Memory B cell (primary cell): ENCODE measurements around the gene MAPKAPK2.
"Not testable (repeated sequence)": the region's sequence is repeated elsewhere in the genome, so short reads cannot be mapped to it uniquely, and the experiment has no call there.

Experiments
- ATAC-seq: fragments of 150-1000 bp; cut with Tn5 transposase; 2 replicates; pipeline ENCODE4 v1.10.0; 2021; ENCODE audit warnings: low read depth, mild to moderate bottlenecking, moderate library complexity
- DNase-seq, 2 donors: peaks; one replicate each; pipeline ENCODE4 v3.0.0; 2022; ENCODE audit warnings: low spot score in 2 of 2
- H3K27ac Mint-ChIP-seq: one replicate; pipeline ENCODE4 v1.8.0; 2022; ENCODE audit warnings: mild to moderate bottlenecking, moderate library complexity, mixed read lengths
- H3K27me3 Mint-ChIP-seq: one replicate; pipeline ENCODE4 v1.8.0; 2022; ENCODE audit warnings: mixed read lengths
- H3K36me3 Mint-ChIP-seq: one replicate; pipeline ENCODE4 v1.8.0; 2022; ENCODE audit warnings: mild to moderate bottlenecking, mixed read lengths
- H3K4me1 Mint-ChIP-seq: one replicate; pipeline ENCODE4 v1.8.0; 2022; ENCODE audit warnings: mixed read lengths
- H3K4me3 Mint-ChIP-seq: one replicate; pipeline ENCODE4 v1.8.0; 2022; ENCODE audit warnings: mild to moderate bottlenecking, moderate library complexity, mixed read lengths
- H3K9me3 Mint-ChIP-seq: one replicate; pipeline ENCODE4 v1.8.0; 2022; ENCODE audit warnings: mixed read lengths

MAPKAPK2 gene

DNA sequence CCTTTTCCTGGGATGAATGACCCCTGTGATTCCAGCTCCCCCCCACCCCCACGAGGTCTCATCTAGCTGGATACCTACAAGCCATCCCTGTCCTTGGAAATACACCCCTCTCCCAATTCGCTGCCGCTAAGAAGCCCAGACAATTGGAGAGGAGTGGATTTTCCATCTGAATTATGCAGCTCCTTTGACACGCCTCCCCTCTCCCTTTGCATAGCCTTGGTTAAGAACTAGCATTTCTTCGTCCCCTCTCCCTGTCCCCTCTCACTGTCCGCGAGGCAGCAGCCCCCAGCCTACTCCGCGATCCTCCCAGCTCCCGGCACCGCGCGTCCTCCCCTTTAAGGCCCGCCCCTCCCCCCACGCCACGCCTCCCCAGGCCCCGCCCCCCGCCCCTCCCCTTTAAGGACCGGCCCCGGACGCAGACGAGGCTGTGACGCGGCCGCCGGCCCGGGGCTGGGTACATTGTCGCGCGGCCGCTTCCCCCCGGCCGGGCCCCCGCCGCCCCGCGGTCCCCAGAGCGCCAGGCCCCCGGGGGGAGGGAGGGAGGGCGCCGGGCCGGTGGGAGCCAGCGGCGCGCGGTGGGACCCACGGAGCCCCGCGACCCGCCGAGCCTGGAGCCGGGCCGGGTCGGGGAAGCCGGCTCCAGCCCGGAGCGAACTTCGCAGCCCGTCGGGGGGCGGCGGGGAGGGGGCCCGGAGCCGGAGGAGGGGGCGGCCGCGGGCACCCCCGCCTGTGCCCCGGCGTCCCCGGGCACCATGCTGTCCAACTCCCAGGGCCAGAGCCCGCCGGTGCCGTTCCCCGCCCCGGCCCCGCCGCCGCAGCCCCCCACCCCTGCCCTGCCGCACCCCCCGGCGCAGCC lies at the start of gene MAPKAPK2:
Gene MAPKAPK2 (plus strand): TSS at position 428 of the 856 bp plus-strand sequence. CDS start 325 bp downstream, at position 753.
- Mint-ChIP-seq H3K36me3 (peaks cover 4% of the 10 kb centered on the region), H3K4me1 (peaks cover 60% of the 10 kb centered on the region), H3K9me3 (no peaks in the 10 kb centered on the region), H3K4me3 (peak within 1 kb of the TSS; percentile 97), H3K27ac (peak within 1 kb of the TSS; percentile 94), H3K27me3 (no peaks in the 10 kb centered on the region)
- ATAC-seq (peak; percentile 75), DNase-seq (peak; percentile 66 to 67)

DNA sequence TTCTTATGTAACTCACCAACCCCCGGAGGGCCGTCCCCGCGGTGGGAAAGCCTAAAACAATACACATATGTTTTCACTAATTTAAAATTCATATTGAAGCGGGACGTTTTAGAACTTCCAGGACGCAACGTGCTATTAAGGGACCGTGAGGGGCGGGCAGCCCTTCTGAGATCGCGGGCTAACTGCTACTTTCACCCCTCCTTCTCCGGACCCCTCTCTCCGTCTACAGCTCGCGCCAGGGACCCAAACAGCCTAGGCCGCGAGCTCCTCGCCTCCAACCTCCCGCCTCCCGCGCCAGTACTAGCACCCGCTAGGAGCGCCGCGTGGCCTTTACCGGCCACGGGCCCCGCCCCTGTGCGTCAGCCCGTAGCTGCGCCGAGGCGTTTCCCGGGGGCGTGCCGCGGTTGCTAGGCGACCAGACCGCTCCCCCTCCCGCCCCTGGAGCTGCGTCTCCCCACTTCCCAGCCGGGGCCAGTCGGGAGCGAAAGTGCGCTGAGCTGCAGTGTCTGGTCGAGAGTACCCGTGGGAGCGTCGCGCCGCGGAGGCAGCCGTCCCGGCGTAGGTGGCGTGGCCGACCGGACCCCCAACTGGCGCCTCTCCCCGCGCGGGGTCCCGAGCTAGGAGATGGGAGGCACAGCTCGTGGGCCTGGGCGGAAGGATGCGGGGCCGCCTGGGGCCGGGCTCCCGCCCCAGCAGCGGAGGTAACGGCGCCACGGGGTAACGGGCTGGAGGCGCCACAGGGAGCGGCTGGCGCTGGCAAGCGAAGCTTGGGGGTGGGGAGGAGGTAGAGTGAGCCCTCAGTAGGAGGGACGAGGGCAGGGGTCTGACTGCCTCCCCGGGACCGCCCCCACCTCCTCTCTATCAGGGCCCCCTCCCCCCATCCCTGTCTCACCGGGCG lies 49.4 kb upstream of the MAPKAPK2 start, which contains the start of gene DYRK3:
Gene DYRK3 (plus strand): TSS at position 457 of the 898 bp plus-strand sequence. CDS start 168 bp downstream, at position 625.
- ATAC-seq (peak; percentile 92), DNase-seq (peak; percentile 74 to 77)
- H3K36me3 Mint-ChIP-seq, result no peaks in the 10 kb centered on the region
- H3K9me3 Mint-ChIP-seq, result no peaks in the 10 kb centered on the region
- H3K4me1 Mint-ChIP-seq, result peaks cover 6% of the 10 kb centered on the region
- peak within 1 kb of the TSS; percentile 89 for H3K27ac Mint-ChIP-seq
- H3K4me3 Mint-ChIP-seq, result peak within 1 kb of the TSS; percentile 86
- no peaks in the 10 kb centered on the region for H3K27me3 Mint-ChIP-seq

DNA sequence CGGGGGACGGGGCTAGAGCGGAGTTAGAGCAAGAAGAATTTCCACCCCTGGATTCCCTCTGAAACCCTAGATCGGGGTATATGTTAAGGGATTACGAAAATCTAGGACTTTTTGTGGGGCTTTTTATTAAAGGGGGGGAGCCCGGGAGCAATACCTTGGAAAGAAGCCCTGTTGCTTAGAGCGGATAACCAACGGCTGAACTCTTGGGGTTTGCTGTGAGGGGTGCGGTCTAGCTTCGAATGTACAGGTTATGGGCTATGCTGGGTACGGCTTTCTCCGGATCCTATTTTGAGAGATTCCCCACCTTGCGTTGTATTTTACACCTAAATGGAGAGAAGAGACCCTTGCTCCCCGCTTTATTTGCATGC lies 48.7 kb upstream of the MAPKAPK2 start:
- no peaks in the 10 kb centered on the region for H3K9me3 Mint-ChIP-seq

DNA sequence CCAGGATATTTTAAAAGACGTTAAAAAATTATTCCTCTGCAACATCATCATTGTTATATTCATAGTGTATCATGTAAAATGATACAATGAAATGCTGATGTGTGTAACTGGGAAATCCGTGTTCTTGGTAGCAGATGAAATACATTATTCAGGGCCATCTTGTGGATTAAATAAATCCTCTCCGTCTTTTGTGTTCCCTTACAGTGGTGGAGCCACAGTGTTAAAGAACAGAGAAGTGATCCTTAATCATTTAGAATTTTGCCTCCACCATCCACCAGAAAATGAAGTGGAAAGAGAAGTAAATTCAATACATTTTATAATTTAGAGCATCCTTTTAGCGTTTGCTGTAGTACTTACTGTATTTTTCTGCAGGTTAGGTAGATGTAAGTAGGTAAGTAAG lies 48.0 kb upstream of the MAPKAPK2 start:
- H3K9me3 Mint-ChIP-seq, result no peaks in the 10 kb centered on the region
- no peak overlapping the region for H3K27ac Mint-ChIP-seq
- DNase-seq, result no peak
- H3K36me3 Mint-ChIP-seq, result no peaks in the 10 kb centered on the region
- H3K4me3 Mint-ChIP-seq, result no peak overlapping the region
- no peak for ATAC-seq
- H3K27me3 Mint-ChIP-seq, result no peaks in the 10 kb centered on the region
- H3K4me1 Mint-ChIP-seq, result peaks cover 6% of the 10 kb centered on the region

More for the DNA sequence above, 48.7 kb upstream of the MAPKAPK2 start:
- ATAC-seq (no peak), DNase-seq (no peak)
- no peaks in the 10 kb centered on the region for H3K36me3 Mint-ChIP-seq
- H3K4me3 Mint-ChIP-seq, result peak overlapping the region; percentile 34
- peaks cover 6% of the 10 kb centered on the region for H3K4me1 Mint-ChIP-seq
- H3K27ac Mint-ChIP-seq, result peak overlapping the region; percentile 89
- H3K27me3 Mint-ChIP-seq, result no peaks in the 10 kb centered on the region

DNA sequence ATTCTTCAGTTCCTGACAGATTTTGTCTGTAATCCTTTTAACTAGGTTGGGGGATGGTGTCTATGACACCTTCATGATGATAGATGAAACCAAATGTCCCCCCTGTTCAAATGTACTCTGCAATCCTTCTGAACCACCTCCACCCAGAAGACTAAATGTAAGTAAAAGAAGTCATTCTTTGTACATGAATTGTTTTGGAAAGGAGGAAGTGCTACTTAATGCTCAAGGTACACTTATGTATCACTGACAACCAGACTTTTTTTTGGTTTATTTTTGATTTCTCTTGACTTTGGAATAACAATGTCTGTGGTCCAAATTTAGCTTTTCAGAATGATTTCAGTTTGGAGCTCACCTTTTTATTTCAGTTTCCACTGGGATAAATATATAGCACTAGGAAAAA lies 47.1 kb upstream of the MAPKAPK2 start:
- H3K4me1 Mint-ChIP-seq, result peaks cover 6% of the 10 kb centered on the region
- no peaks in the 10 kb centered on the region for H3K9me3 Mint-ChIP-seq
- H3K27ac Mint-ChIP-seq, result no peak overlapping the region
- H3K4me3 Mint-ChIP-seq, result no peak overlapping the region
- DNase-seq, result no peak
- no peak for ATAC-seq
- H3K36me3 Mint-ChIP-seq, result no peaks in the 10 kb centered on the region
- peaks cover 2% of the 10 kb centered on the region for H3K27me3 Mint-ChIP-seq

DNA sequence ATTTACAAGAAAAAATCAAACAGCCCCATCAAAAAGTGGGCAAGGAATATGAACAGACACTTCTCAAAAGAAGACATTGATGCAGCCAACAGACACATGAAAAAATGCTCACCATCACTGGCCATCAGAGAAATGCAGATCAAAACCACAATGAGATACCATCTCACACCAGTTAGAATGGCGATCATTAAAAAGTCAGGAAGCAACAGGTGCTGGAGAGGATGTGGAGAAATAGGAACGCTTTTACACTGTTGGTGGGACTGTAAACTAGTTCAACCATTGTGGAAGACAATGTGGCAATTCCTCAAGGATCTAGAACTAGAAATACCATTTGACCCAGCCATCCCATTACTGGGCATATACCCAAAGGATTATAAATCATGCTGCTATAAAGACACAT lies 42.6 kb upstream of the MAPKAPK2 start:
- H3K36me3 Mint-ChIP-seq, H3K4me1 Mint-ChIP-seq, H3K27ac Mint-ChIP-seq, H3K9me3 Mint-ChIP-seq, H3K27me3 Mint-ChIP-seq, H3K4me3 Mint-ChIP-seq, DNase-seq, ATAC-seq: not testable (repeated sequence)

DNA sequence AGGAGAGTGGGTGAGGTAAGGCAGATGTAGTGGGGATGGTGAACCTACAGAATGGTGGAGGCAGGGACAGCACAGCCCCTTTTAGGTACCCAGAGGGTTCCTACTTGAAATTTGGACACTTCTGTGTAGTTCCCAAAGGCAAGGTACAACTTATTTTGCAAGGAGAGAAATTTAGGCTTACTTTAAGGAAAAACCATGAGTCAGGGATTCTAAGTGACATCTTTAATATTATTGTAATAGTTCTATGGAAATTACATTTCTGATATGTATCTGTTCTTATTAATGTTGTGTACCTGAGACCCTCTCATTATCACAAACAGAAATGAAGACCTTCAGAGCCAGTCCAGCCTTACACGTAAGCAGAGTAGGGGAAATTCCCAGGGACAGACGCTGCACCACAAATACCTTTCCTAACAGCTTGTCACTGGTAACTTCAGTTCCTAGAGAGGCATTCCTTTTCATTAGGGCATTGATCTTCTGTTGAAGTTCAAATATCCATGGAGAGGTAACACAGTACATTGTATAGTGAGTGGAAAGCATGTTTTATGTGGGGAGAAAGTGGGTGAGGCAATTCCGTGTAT lies 41.5 kb upstream of the MAPKAPK2 start:
- H3K4me3 Mint-ChIP-seq, result no peak overlapping the region
- DNase-seq (no peak), ATAC-seq (no peak)
- H3K9me3 Mint-ChIP-seq, result no peaks in the 10 kb centered on the region
- no peaks in the 10 kb centered on the region for H3K36me3 Mint-ChIP-seq
- H3K27ac Mint-ChIP-seq, result no peak overlapping the region
- H3K27me3 Mint-ChIP-seq, result peaks cover 4% of the 10 kb centered on the region
- no peaks in the 10 kb centered on the region for H3K4me1 Mint-ChIP-seq

DNA sequence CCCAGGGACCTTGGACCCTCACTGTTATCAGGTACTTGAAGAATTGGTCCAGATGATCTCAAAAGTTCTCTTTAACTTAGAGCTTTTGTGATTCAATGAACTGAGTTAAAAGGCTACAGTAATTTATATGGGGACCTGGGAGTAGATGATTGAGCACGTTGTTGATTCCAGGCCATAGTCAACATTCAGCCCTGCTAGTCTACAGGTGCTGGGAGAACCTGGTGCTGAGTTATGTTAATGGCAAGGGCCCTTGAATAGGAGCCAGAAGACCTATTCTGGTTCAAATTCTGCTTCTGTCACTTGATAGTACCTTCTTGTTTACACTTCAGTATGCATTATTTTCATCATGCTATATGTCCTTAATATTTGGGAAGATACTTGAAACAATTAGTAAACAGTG lies 38.2 kb upstream of the MAPKAPK2 start:
- no peak for ATAC-seq
- peaks cover 4% of the 10 kb centered on the region for H3K27me3 Mint-ChIP-seq
- no peak for DNase-seq
- H3K27ac Mint-ChIP-seq, result no peak overlapping the region
- H3K9me3 Mint-ChIP-seq, result no peaks in the 10 kb centered on the region
- H3K36me3 Mint-ChIP-seq, result no peaks in the 10 kb centered on the region
- H3K4me1 Mint-ChIP-seq, result no peaks in the 10 kb centered on the region
- H3K4me3 Mint-ChIP-seq, result no peak overlapping the region

DNA sequence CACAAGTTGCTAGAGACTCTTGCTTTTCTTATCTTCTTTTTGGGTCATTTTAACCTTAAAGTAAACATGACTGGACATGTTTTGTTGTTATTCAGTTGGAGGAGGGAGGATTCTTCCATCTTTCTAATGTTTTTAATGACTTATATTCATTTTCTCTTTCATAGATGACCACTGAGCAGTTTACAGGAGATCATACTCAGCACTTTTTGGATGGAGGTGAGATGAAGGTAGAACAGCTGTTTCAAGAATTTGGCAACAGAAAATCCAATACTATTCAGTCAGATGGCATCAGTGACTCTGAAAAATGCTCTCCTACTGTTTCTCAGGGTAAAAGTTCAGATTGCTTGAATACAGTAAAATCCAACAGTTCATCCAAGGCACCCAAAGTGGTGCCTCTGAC lies 37.5 kb upstream of the MAPKAPK2 start:
- DNase-seq (no peak), ATAC-seq (no peak)
- H3K27me3 Mint-ChIP-seq, result peaks cover 4% of the 10 kb centered on the region
- no peaks in the 10 kb centered on the region for H3K36me3 Mint-ChIP-seq
- H3K4me1 Mint-ChIP-seq, result no peaks in the 10 kb centered on the region
- H3K4me3 Mint-ChIP-seq, result no peak overlapping the region
- H3K27ac Mint-ChIP-seq, result no peak overlapping the region
- no peaks in the 10 kb centered on the region for H3K9me3 Mint-ChIP-seq

DNA sequence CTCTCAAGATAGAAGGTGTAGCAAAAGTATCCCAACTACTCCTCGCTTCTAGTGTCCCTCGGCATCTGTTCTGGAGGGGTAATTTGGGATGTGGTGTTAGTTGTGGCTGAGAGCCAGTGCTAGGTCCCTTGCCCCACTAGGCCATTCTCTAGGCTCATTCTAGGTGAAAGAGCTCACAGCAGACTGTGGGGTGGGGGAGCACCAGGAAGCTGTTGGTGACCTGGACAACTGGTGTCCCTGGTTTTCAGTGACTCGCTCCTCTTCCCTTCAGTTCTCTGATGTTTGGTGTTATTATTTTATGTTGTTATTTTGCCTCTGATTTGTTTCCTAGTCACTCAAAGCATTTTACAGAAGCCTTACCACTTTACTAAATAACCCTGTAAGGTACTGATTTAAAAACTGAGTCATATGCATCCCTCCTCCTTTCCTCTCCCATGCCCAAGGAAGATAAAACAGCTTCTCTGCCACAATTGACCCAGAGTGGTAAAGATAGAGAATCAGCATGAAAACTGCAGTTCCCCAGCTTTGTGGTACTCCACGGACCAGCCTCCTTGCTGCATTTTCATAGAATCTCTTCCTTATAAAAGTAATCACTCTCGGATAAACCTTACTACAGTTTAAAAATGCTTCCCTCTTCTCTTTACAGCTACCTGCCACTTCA lies 35.3 kb upstream of the MAPKAPK2 start:
- Mint-ChIP-seq H3K36me3 (no peaks in the 10 kb centered on the region), H3K27me3 (no peaks in the 10 kb centered on the region), H3K27ac (no peak overlapping the region), H3K4me1 (no peaks in the 10 kb centered on the region), H3K4me3 (no peak overlapping the region), H3K9me3 (no peaks in the 10 kb centered on the region)
- ATAC-seq (no peak), DNase-seq (no peak)

DNA sequence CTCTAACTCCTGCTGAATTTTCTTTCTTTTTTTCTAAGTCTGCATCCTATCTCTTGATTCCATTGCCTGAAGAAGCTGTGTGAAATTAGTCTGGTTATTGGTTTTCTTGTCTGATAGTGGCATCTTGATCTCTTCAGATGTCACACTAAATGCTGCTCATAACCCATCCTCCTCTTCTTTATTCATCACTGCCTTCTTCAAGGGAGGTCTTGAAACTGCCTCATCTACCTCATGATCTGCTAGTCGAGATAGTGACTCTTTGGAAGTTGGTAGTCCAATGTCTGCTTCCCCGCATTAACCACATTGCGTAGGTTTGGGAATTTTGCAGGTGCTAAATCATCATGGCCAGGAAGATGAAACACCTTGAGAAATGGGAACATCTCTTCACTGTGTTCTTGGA lies 33.7 kb upstream of the MAPKAPK2 start:
- DNase-seq (no peak), ATAC-seq (no peak)
- no peaks in the 10 kb centered on the region for H3K36me3 Mint-ChIP-seq
- no peaks in the 10 kb centered on the region for H3K4me1 Mint-ChIP-seq
- H3K4me3 Mint-ChIP-seq, result no peak overlapping the region
- no peak overlapping the region for H3K27ac Mint-ChIP-seq
- H3K9me3 Mint-ChIP-seq, result no peaks in the 10 kb centered on the region
- H3K27me3 Mint-ChIP-seq, result no peaks in the 10 kb centered on the region

DNA sequence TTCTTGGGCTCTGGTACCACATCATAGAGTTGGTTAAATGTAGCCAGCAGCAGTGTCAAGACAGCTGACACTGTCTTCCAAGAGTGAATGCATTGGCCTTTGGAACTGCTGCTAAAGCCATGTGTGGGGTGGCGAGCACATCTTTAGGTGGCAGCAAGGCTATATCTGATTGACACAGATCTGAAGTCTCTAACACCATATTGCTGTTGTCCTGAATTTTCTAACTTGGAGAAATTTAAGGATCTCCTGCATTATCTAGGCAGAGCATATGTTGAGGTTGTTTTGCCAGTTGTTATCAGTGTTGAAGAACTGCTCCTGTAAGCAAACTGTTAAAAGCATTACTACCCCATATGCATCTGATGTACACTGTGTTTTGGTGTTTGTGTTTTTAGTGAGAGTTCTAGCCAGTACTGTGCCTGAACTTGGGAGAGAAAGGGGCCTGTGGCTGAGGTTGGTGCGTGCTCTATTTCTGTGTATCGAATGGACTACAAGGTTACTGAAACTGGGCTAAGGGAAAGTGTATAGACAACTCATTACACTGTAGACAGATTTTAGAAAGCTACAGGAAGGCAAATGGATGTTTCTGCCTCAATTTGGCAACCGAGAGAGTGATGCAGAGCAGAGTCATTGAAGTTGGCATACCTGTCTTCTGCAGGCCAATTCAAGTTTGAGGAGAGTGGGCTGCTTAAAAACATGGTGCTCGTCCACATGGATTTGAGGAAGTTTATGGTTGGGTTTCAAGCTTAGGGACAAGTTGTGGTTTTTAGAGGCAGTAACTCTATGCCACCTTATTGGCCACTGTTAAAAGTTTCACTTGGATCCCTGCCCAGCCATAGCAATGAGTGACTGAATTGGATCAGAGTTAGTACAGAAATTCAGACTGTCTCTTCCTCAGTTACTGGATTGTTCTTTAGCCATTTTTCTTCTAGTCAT lies 32.5 kb upstream of the MAPKAPK2 start:
- H3K9me3 Mint-ChIP-seq, result no peaks in the 10 kb centered on the region
- peaks cover 2% of the 10 kb centered on the region for H3K27me3 Mint-ChIP-seq
- H3K36me3 Mint-ChIP-seq, result no peaks in the 10 kb centered on the region
- no peak overlapping the region for H3K4me3 Mint-ChIP-seq
- no peak for ATAC-seq
- DNase-seq, result no peak
- H3K27ac Mint-ChIP-seq, result no peak overlapping the region
- peaks cover under 1% of the 10 kb centered on the region for H3K4me1 Mint-ChIP-seq
